NCI-H2196 (cell line): ENCODE measurements around the gene SETD6.

Experiments used
- DNase-seq: peaks from one replicate; lab custom pipeline; 2025; ENCODE audit not compliant: unreplicated experiment; lab: John Stamatoyannopoulos, UW

Gene SETD6

DNA sequence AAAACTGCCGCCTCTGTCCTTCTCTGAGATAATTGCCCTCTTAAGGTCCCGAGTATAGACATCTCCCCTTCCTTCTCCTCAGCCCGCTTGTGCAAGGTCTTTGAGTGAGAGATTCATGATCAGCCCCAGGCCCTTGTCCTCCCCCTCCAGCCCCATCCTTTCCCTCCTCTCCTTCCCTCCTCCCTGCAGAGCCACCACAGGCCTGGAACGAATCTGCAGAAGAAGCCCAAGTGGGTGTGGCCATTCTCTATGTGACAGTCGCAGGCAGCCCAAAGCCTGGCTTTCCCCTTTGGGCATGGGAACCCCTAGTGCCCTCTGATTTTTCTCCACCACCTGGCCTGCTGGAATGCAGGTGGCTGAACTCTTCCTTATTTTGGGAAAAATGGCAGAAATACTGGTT lies 22.6 kb upstream of the SETD6 start:
- DNase-seq: no peak

DNA sequence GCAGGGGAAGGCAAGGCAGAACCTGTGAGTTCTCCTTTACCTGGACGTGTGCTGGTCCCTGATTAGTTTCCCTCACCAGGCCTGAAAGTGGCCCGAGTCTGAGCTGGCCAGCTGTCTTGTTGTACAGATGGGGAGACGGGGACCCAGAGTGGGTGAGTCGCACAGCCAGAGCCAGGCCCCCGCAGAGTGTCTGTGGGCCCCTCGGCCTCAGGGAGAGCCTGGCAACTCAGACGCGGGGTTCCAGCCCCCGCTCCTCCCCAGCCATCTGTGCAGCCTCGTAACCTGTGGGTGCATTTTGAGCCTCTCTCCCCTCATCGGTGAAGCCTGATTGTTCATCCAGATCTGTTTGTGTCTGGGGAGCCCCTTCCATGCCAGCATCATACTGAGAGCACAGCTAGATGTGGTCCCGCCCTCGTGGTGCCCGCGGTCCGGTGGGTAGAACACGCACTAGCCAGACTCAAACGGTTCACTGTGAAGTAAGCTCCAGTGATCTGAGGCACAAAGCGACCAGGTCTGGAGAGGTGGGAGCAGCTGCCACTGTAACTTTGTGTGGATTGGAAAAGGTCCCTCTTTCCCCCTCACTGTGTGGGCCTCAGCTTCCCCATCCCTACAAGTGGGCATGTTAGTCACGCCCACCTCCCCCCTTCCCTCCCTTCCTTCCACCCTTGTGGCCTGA lies 21.4 kb upstream of the SETD6 start:
- DNase-seq: no peak

GRCh38 chr16:58494981-58495520 lies 20.3 kb upstream of the SETD6 start:
- peak; percentile 88 for DNase-seq

- no peak for DNase-seq
Measured at GRCh38 chr16:58495521-58496331, 19.6 kb upstream of the SETD6 start.

- DNase-seq: no peak
Measured at GRCh38 chr16:58497468-58497867, 17.8 kb upstream of the SETD6 start.

- DNase-seq: no peak
Measured at GRCh38 chr16:58497935-58498334, 17.4 kb upstream of the SETD6 start.

DNA sequence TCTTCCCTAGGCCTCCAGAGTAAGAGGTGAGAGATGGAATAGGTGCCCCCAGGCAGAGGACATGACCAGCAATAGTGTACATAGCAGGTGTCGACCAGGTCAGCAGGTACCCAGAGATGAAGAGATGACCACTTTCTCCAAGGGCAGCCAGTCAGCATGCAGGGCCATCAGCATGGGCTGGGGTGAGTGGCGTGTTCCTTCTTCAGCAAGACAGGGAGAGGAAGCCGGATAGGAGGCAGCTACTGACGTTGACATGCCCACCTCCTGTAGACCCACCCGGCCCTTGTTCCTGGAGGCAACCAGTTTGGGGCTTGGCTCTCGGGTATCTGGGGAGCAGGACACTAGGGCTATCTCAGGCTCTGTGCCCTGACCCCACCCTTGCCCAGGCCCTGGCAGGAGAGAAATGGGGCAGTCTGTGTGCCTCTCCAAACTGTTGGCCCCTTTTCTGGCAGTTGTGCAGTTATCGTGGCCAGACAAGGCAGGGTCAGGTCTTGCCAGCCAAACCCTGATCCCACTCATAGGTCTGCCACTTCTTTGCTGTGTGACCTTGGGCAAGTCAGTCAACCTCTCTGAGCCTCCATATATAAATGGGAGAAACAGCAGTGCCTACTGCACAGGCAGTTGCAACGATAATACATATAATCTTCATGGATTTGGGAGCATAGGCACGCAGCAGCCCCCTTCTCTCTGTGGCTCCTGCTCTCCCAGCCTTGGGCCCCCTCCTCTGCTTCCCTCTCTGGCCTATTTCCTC lies 16.8 kb upstream of the SETD6 start:
- no peak for DNase-seq

- no peak for DNase-seq
Measured at GRCh38 chr16:58499092-58499511, 16.2 kb upstream of the SETD6 start.

DNA sequence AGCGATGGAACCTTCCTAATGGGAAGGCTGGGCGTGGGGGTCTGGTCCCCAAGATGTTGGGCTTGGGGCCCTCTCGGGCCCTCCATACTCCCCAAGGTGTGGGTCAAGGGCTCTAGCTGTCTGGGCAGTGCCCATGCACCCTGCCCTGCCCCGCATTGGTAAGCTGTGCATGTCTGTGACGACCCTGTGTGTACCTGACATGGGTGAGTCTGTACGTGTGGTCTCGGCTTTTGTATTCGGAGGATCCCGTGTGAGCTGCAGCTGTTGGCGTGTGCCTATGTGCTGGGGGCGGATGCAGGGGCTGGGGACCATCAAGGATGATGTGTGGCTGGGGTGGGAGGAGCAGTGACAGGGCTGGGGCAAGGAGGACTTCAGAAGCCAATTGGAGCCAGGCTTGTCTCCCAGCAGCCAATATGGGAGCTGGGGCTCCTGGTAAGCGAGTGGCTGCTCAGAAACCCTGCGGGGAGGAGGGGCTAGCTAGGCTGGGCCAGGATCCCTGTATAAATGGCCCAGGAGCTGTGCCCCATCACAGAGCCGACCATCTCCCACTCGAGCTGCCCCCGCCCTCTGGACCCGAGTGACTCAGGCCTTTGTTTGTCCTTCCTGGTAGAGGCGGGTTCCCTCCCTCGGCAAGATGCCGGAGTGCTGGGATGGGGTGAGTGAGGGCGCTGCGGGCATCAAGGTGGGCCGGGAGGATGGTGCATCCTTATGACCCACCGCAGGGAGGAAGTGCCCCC lies 15.5 kb upstream of the SETD6 start, which contains the start of gene NDRG4:
Gene NDRG4, plus strand, starts transcription at position 529 of the 737 bp plus-strand sequence. Its CDS starts 106 bp downstream, at position 635.
- peak; percentile 79 for DNase-seq

DNA sequence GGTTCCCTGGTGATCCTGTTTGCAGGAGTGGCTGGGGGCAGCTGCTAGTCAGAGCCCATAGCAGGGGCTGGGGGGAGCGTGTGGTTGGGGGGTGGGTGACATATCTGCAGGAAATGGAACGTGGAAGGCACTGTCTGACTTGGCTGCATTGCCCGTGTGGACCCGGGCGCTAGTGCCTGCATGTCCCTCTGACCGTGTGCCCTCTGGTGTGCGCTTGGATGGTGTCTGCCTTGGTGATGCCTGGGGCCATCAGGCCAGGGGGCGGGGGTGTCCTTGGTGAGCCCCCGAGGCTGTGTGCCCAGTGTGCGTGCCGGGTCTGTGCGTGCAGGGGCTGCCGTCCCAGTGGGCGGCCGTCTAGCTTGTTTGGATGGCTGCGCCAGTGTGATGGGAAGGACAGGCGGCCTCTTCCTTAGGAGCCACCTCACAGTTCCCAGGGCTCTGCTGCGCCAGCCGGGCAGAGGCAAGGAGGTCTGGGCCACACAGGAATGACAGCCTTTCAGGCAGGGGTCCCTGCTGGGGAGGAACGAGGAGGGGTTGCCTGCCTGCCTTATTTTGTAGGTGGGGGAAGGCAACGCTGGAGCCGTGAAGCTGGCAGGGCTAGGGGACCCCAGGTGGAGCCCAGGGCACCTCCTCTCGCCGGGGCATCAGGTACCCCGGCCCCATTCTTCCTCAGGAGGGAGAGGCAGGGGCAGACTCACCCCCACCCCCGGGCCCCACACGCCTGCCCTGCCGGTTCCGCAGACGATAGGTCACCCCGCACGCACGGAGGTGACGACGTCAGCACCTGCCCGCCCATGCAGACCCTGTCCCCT lies 14.7 kb upstream of the SETD6 start:
- peak; percentile 20 for DNase-seq

DNA sequence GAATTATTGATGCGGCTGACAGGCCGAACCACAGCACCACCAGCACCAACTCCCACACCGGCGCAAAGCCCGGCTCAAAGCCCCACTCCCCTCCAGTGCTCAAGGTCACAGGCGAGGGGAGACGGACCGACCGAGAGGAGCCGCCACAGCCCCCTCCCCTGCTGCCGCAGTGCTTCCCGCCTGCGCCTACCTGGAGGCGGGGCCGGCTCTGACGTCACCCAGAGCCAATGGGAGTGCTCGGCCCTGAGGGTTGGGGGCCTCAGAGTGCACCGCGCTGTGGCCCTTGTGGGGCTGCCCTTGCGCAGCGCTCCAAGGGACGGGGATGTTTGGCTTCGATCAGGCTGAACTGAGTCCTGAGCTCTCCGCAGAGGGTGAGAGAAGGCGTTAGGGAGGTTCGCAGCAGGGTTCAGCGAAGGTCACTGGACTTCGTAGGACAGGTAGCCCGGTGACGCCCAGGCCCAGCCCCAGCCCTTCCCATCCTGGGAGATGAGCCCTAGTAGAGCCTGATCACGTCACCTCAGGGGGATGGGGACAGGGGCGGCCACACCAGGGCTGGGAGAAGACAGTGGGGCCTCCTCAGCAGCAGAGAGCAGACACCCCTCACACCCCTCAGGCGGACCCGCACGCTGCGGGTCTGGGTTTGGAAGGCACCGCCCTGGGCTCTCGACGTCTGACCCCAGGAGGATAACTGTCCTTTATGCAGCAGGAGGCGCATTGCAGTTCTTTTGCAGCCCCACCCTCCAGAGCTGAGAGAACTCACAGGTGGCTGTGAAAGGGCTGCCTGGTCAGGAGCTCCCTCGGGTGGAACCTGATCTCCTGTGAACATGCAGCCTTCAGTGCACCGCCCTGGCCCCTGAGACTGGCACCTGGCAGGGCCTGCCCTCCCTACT lies 13.8 kb upstream of the SETD6 start:
- peak; percentile 49 for DNase-seq

GRCh38 chr16:58502217-58502921 lies 12.9 kb upstream of the SETD6 start:
- DNase-seq: no peak

GRCh38 chr16:58503166-58503862 lies 12.0 kb upstream of the SETD6 start:
- no peak for DNase-seq

DNA sequence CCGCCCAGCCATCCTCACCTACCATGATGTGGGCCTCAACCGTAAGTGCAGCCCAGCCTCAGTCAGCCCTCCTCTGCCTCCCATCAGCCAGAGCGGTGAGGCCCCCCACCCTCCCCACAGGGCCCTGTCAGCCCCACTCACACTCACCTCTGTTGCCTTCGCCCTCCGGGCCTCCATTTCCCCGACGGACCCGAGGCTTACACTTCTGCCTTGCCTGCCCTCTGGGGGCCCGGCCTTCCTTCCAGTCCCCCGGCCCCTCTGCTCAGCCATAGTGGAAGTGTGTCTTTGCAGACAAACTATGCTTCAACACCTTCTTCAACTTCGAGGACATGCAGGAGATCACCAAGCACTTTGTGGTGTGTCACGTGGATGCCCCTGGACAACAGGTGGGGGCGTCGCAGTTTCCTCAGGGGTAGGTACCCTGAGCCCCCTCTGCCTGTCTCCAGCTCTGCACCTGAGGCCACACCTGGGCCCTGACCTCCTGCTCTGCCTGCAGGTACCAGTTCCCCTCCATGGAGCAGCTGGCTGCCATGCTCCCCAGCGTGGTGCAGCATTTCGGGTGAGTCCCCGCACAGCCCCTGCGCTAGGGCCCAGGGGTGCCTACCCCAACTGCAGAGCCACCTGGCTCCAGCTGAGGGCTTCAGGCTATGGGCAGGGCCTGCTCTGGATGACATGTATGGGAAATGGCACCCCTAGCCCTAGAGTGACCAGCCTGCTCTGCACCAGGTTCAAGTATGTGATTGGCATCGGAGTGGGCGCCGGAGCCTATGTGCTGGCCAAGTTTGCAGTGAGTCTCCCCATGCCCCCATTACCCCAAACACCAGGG lies 11.2 kb upstream of the SETD6 start:
- DNase-seq: no peak

DNA sequence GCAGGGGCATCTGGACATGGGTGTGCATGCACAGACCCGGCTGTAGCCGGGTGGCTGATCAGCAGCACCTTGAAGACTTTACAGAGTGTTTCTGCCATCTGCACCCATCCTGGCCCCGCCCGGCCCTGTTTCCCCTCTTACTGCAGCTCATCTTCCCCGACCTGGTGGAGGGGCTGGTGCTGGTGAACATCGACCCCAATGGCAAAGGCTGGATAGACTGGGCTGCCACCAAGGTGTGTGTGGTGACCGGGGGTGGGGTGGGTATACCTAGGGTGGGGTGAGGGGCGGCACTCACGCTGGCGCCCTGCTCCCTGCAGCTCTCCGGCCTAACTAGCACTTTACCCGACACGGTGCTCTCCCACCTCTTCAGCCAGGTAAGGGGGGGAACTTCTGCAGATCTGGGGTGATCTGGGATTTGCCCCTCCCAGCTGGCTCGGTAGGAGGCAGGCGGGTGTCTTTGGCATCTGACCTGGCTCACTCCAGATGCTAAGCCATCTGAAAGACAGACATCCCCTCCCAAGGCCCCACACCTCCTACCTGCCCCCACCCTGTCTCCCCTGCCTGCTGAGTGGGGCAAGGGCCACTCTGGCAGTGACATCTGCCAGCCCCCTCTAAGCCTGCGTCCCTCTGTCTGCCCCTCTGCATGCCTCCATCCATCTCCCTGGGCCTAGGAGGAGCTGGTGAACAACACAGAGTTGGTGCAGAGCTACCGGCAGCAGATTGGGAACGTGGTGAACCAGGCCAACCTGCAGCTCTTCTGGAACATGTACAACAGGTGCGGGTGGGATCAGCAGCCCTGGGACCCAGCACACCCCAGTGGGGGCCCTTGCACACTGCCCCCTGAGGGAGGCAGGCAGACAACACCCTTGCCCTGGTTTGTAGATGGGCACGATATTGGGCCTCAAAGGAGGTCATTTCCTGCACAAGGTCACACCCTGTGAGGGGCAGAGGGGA lies 8.8 kb upstream of the SETD6 start:
- DNase-seq: no peak
